ENCODE measurements around the gene RARRES2. TPM values are rescaled to one million over a fixed set of nuclear protein-coding genes. Genes with fewer than 3 reads are reported as not detected.
A peak's percentile ranks its signal among the peaks of the same experiment; 100 is the strongest.

RARRES2 gene
- total RNA-seq, 2 donors from 2014 or later = 76.4 to 102 TPM

- peak; percentile 88 for ATAC-seq (ENCODE audit: insufficient number of reproducible peaks, low FRiP score, low read depth)
- Histone ChIP-seq H3K27me3 (replicated peaks; ENCODE audit: insufficient read depth) (no peaks in the 10 kb centered on the region), H3K36me3 (peaks cover 5% of the 10 kb centered on the region), H3K27ac (peak within 1 kb of the TSS; percentile 72 to 84), H3K4me3 (peak within 1 kb of the TSS; percentile 77), H3K9me3 (no peaks in the 10 kb centered on the region), H3K4me1 (ENCODE audit: control insufficient read depth in 1 of 2, low read depth in 2 of 2) (peaks cover 5 to 13% of the 10 kb centered on the region in 2 donors)
- DNase-seq (ENCODE audit: low spot score) = peak; percentile 84
- TF ChIP-seq, protein P1, sequence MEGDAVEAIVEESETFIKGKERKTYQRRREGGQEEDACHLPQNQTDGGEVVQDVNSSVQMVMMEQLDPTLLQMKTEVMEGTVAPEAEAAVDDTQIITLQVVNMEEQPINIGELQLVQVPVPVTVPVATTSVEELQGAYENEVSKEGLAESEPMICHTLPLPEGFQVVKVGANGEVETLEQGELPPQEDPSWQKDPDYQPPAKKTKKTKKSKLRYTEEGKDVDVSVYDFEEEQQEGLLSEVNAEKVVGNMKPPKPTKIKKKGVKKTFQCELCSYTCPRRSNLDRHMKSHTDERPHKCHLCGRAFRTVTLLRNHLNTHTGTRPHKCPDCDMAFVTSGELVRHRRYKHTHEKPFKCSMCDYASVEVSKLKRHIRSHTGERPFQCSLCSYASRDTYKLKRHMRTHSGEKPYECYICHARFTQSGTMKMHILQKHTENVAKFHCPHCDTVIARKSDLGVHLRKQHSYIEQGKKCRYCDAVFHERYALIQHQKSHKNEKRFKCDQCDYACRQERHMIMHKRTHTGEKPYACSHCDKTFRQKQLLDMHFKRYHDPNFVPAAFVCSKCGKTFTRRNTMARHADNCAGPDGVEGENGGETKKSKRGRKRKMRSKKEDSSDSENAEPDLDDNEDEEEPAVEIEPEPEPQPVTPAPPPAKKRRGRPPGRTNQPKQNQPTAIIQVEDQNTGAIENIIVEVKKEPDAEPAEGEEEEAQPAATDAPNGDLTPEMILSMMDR (IDR thresholded peaks at IDR 0.05) = no peak
These were observed 37.5 kb upstream of the RARRES2 start, which contains the start of gene ZNF775 for GRCh38 chr7:150378853-150379440. ZNF775 (plus strand) TSS chr7:150379330; CDS start chr7:150388471, 9,141 bp downstream.

DNA sequence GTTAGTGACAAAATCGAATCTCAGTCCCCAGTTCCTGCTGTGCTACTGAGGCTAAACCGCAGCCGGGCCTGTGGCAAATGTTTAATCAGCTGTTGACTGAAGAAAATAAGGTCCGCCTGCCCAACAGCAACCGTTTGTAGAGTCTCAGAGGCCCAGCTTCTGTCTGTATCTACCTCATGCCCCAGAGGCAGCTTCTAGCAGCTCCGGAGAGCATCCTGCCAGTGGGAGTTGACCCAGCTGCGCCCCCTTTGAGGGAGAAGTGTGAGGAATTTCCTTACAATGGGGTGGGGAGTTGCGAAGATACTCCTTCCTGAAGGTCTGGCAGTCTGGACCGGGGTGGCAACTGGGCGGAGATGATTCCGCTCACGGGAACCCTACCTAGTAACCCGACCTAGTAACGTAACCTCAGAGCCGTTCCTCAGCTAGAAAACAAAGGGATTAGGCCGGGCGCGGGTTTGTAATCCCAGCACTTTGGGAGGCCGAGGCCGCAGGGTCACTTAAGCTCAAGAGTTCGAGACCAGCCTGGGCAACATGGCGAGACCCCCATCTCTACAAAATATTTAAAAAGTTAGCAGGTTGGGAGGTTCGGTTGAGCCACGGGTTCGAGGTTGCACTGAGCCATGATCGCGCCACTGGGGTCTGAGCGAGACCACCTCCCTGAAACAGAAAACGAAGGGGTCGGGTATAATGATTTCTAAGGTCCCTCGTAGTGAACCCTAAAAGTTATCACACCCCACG lies 36.9 kb upstream of the RARRES2 start:
- no peaks in the 10 kb centered on the region for H3K27me3 ChIP-seq (replicated peaks; ENCODE audit: insufficient read depth)
- H3K4me3 ChIP-seq = peak overlapping the region; percentile 77
- DNase-seq (ENCODE audit: low spot score) = no peak
- H3K27ac ChIP-seq = peak overlapping the region; percentile 72 to 79
- TF ChIP-seq, protein P1 (IDR thresholded peaks at IDR 0.05) = no peak
- no peak for ATAC-seq (ENCODE audit: insufficient number of reproducible peaks, low FRiP score, low read depth)
- H3K9me3 ChIP-seq = no peaks in the 10 kb centered on the region
- H3K36me3 ChIP-seq = peaks cover 10% of the 10 kb centered on the region
- H3K4me1 ChIP-seq (ENCODE audit: control insufficient read depth in 1 of 2, low read depth in 2 of 2) = peaks cover 5 to 14% of the 10 kb centered on the region in 2 donors

GRCh38 chr7:150377635-150378034 lies 36.2 kb upstream of the RARRES2 start:
- peaks cover 16% of the 10 kb centered on the region for H3K36me3 ChIP-seq
- H3K27me3 ChIP-seq (replicated peaks; ENCODE audit: insufficient read depth) = no peaks in the 10 kb centered on the region
- ATAC-seq (ENCODE audit: insufficient number of reproducible peaks, low FRiP score, low read depth) (no peak), DNase-seq (ENCODE audit: low spot score) (no peak)
- TF ChIP-seq, protein P1 (IDR thresholded peaks at IDR 0.05) = no peak
- peaks cover 5 to 19% of the 10 kb centered on the region in 2 donors for H3K4me1 ChIP-seq (ENCODE audit: control insufficient read depth in 1 of 2, low read depth in 2 of 2)
- H3K27ac ChIP-seq = peak overlapping the region in 1 of 2 donors; percentile 72
- H3K9me3 ChIP-seq = no peaks in the 10 kb centered on the region
- H3K4me3 ChIP-seq = no peak overlapping the region

GRCh38 chr7:150377196-150377595 lies 35.8 kb upstream of the RARRES2 start:
- TF ChIP-seq, protein P1 (IDR thresholded peaks at IDR 0.05) = no peak
- no peaks in the 10 kb centered on the region for H3K9me3 ChIP-seq
- no peak overlapping the region for H3K4me3 ChIP-seq
- DNase-seq (ENCODE audit: low spot score) (no peak), ATAC-seq (ENCODE audit: insufficient number of reproducible peaks, low FRiP score, low read depth) (no peak)
- no peaks in the 10 kb centered on the region for H3K27me3 ChIP-seq (replicated peaks; ENCODE audit: insufficient read depth)
- no peak overlapping the region for H3K27ac ChIP-seq
- H3K36me3 ChIP-seq = peaks cover 20% of the 10 kb centered on the region
- H3K4me1 ChIP-seq (ENCODE audit: control insufficient read depth in 1 of 2, low read depth in 2 of 2) = peaks cover 5 to 19% of the 10 kb centered on the region in 2 donors

DNA sequence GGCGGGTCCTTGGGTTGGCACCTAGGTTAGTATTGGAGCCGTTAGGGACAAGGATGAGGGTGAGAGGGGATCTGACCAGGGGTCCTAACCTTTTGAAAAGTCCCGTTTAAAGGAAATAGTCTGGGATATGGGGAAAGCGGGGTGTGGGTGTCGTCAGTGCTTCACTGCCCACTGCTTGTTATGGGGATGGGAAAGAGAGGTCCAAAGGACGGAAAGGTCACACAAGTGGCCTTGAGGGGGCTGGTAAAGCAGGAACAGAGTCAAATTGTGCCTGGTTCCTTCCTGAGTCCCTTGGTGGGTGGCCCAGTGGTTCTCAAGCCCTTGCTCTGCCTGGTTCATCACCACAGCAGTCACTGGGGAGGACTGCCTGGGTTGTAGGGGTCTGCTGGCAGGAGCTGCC lies 35.1 kb upstream of the RARRES2 start:
- peaks cover 26% of the 10 kb centered on the region for H3K36me3 ChIP-seq
- TF ChIP-seq, protein P1 (IDR thresholded peaks at IDR 0.05) = no peak
- H3K27ac ChIP-seq = no peak overlapping the region
- H3K4me1 ChIP-seq (ENCODE audit: control insufficient read depth in 1 of 2, low read depth in 2 of 2) = peaks cover 5 to 19% of the 10 kb centered on the region in 2 donors
- no peaks in the 10 kb centered on the region for H3K9me3 ChIP-seq
- no peaks in the 10 kb centered on the region for H3K27me3 ChIP-seq (replicated peaks; ENCODE audit: insufficient read depth)
- no peak for DNase-seq (ENCODE audit: low spot score)
- ATAC-seq (ENCODE audit: insufficient number of reproducible peaks, low FRiP score, low read depth) = no peak
- no peak overlapping the region for H3K4me3 ChIP-seq

All from thoracic aorta (tissue), 2 donors.